HG02610 (cell line): ENCODE data around the gene NONO.
"Not testable (repeated sequence)": the region's sequence is repeated elsewhere in the genome, so short reads cannot be mapped to it uniquely, and the experiment has no call there.

Experiments used
- ATAC-seq: cut with Tn5 transposase; IDR thresholded peaks from one replicate; pipeline ENCODE4 v1.9.1; 2021; ENCODE audit warnings: mild to moderate bottlenecking, moderate library complexity; ENCODE audit not compliant: unreplicated experiment

NONO gene, protein sequence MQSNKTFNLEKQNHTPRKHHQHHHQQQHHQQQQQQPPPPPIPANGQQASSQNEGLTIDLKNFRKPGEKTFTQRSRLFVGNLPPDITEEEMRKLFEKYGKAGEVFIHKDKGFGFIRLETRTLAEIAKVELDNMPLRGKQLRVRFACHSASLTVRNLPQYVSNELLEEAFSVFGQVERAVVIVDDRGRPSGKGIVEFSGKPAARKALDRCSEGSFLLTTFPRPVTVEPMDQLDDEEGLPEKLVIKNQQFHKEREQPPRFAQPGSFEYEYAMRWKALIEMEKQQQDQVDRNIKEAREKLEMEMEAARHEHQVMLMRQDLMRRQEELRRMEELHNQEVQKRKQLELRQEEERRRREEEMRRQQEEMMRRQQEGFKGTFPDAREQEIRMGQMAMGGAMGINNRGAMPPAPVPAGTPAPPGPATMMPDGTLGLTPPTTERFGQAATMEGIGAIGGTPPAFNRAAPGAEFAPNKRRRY

GRCh38 chrX:71283403-71284143 lies at the start of gene NONO:
NONO (plus strand) TSS chrX:71283635; CDS start chrX:71290638, 7,003 bp downstream.
- peak; percentile 84 for ATAC-seq

GRCh38 chrX:71235482-71235881 lies 48.0 kb upstream of the NONO start:
- ATAC-seq: no peak

DNA sequence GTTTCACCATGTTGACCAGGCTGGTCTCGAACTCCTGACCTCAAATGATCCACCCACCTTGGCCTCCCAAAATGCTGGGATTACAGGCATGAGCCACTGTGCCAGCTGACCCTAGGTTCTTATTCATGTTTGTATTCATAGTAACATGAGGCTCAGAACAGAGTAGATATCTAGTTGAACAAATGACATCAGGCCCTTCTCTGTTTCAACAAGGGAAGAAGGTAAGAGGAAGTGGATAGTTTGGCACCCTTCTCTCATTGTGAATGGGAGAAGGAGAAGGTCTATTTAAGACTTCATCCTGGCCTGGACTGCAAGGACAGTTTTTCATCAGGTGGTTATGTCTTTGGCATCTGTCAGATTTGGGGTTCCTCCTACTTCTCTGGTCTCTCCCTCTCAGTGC lies 46.6 kb upstream of the NONO start:
- no peak for ATAC-seq

DNA sequence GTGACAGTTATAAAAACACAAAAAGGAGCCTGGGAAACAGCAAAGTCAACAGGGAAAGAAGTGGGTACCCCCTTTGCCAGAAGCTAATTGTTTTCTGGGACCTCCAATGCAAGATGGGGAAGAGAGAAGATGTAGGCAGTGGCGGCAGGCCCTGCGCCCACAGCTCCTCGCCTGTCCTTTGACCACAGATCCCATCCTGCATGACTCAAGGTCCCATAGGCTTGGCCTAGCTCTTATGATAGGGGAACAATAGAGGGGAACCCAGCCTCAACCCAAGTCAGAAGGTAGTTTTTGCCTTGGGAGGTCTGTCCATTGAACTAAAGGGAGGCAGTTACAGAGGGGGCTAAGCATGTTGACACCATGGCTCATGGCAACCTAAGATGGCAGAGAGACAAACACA lies 43.7 kb upstream of the NONO start:
- ATAC-seq: no peak

- no peak for ATAC-seq
Measured at GRCh38 chrX:71241301-71241700, 42.1 kb upstream of the NONO start.

- no peak for ATAC-seq
Measured at GRCh38 chrX:71244359-71245128, 38.9 kb upstream of the NONO start.

DNA sequence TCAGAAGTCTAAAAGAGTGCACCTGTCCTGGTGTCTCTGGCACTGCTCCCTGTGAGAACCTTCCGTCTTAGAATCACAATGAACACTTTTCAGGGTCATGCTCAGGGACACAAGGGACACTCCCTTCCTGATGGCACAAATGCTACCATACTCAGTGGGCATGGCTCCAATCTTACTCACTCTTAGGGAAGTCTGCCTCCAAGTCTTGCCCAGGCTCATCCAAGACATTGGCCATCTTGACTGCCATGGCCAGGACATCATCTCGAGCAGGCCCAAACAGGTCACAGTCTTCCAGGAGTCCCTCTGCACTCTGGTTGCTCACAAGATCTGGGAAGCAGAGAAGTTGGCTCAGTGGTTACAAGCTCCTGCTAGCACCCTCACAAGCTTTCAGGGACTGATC lies 38.3 kb upstream of the NONO start:
- ATAC-seq: no peak

DNA sequence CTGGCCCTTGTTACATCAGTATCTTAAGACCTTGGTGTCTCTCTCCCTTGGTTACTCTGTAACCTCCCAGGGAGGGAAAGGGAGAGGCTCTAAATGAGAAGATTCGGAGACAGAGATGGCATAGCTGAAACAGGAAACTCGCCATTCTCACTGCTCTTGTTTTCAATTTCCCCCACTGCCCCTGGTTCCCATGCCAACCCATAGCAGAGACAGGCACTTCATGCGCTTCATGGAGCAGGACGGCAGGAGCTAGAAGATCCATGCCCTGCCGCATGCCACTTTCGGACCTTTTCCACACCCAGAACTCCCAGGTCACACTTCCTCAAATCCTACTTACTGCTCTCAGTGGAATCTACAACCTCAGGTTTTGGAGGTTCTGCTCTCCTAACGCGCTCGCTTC lies 32.6 kb upstream of the NONO start:
- ATAC-seq: no peak

- ATAC-seq: no peak
Measured at GRCh38 chrX:71251466-71251973, 31.9 kb upstream of the NONO start.

- ATAC-seq: no peak
Measured at GRCh38 chrX:71252221-71252620, 31.2 kb upstream of the NONO start.

- no peak for ATAC-seq
Measured at GRCh38 chrX:71253253-71254091, 30.0 kb upstream of the NONO start.

DNA sequence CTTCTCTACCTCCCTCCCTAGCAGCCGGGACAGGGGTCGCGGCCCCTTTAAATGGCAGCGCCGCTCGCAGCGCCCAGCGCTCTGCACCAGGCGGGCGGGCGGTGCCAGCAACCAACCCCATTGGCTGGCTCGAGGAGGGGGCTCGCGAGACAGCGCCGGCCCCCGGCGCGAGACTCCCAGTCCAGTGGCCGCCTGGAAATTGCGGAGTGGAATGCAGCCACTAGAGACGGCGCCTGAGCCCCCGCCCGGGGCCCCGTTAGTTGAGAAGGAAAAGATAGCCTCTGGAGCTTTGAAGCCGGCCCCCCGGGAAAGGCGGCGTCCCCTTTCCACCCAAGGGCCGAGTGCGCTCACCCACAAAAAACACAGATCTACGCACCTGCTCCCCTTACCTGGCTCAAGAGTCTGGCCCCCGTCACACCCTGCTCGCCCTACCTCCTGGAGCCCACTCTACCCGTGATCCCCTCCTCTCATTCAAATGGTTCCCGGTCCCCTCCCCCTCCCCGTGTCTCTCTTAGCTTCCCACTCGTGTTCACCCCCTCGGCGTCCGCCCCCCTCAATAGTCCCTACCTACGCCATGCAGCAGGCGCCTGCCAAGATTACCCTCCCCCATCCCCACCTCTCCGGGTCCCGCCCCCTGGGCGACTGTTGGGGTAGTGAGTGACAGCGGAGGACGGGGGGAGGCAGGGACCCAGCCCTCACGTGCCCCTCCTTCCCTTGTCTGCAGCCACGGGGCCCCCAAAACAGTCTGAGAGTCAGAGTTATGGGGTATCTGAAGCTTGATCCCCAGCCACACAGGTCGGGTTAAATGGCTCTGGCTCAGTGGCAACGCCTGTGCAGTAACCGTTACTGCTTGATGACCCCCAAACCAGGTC lies 29.1 kb upstream of the NONO start, which contains the start of gene ZMYM3:
TSS of gene ZMYM3 (minus strand) at position 49 of the 872 bp plus-strand sequence. CDS start 885 bp downstream, outside the sequence.
- peak; percentile 86 for ATAC-seq

GRCh38 chrX:71256051-71256450 lies 27.4 kb upstream of the NONO start:
- ATAC-seq: no peak

GRCh38 chrX:71256856-71257255 lies 26.6 kb upstream of the NONO start:
- no peak for ATAC-seq

GRCh38 chrX:71268624-71269023 lies 14.8 kb upstream of the NONO start:
- ATAC-seq: not testable (repeated sequence)

DNA sequence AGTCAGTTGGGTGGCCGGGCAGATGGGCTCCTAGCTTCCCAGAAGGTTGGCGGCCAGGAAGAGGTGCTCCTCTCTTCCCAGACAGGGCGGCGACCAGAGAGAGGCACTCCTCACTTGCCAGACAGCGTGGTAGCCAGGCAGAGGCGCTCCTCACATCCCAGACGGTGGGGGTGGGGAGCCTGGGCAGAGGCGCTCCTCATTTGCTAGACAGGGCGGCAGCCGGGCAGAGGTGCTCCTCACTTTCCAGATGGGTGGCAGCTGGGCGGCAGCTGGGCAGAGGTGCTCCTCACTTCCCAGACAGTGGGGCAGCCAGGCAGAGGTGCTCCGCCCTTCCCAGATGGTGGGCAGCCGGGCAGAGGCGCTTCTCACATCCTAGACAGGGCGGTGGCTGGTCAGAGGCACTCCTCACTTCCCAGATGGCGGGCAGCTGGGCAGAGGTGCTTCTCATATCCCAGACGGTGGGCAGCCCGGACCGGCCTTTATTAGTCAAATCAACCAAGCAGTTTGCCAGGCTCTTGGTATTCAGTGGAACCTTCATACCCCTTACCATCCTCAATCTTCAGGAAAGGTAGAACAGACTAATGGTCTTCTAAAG lies 13.5 kb upstream of the NONO start:
- no peak for ATAC-seq

- ATAC-seq: not testable (repeated sequence)
Measured at GRCh38 chrX:71272313-71272712, 11.1 kb upstream of the NONO start.

GRCh38 chrX:71281300-71281699 lies 2.1 kb upstream of the NONO start:
- not testable (repeated sequence) for ATAC-seq
